DMS53 (cell line): ENCODE data around the gene EML3.
A peak's percentile ranks its signal among the peaks of the same experiment; 100 is the strongest.
"Not testable (repeated sequence)": the region's sequence is repeated elsewhere in the genome, so short reads cannot be mapped to it uniquely, and the experiment has no call there.

Experiments
- DNase-seq: peaks from one replicate; lab custom pipeline; 2025; lab: John Stamatoyannopoulos, UW

Gene EML3

GRCh38 chr11:62621567-62622470, 9.2 kb upstream of the EML3 start, which contains the start of gene B3GAT3:
TSS of gene B3GAT3 (minus strand) at chr11:62621986. CDS start at chr11:62621947, 39 bp downstream.
- DNase-seq = peak; percentile 100

GRCh38 chr11:62621027-62621566, 8.5 kb upstream of the EML3 start:
- no peak for DNase-seq

- not testable (repeated sequence) for DNase-seq
Measured at GRCh38 chr11:62616957-62617356, 4.4 kb upstream of the EML3 start.

GRCh38 chr11:62615521-62615920, 2.9 kb upstream of the EML3 start:
- no peak for DNase-seq

- DNase-seq = peak; percentile 86
Measured at GRCh38 chr11:62614275-62614674, 1.7 kb upstream of the EML3 start.

GRCh38 chr11:62613291-62613778, 760 bp upstream of the EML3 start:
- DNase-seq = no peak

GRCh38 chr11:62611705-62612365, 740 bp downstream of the EML3 start:
- peak; percentile 61 for DNase-seq

- DNase-seq = no peak
Measured at GRCh38 chr11:62610814-62611704, 1.5 kb downstream of the EML3 start.

- DNase-seq = no peak
Measured at GRCh38 chr11:62610403-62610802, 2.2 kb downstream of the EML3 start.

GRCh38 chr11:62608776-62609175, 3.8 kb downstream of the EML3 start:
- DNase-seq = no peak

GRCh38 chr11:62607714-62608113, 4.9 kb downstream of the EML3 start:
- no peak for DNase-seq

GRCh38 chr11:62605902-62606301, 6.7 kb downstream of the EML3 start:
- no peak for DNase-seq

- DNase-seq = no peak
Measured at GRCh38 chr11:62605467-62605866, 7.1 kb downstream of the EML3 start.

- no peak for DNase-seq
Measured at GRCh38 chr11:62604460-62605120, 8.0 kb downstream of the EML3 start.

GRCh38 chr11:62603776-62604299, 8.7 kb downstream of the EML3 start:
- peak; percentile 62 for DNase-seq

- peak; percentile 68 for DNase-seq
Measured at GRCh38 chr11:62603072-62603408, 9.5 kb downstream of the EML3 start.

- peak; percentile 91 for DNase-seq
Measured at GRCh38 chr11:62602141-62603071, 10.2 kb downstream of the EML3 start.

- DNase-seq = peak; percentile 99
Measured at GRCh38 chr11:62601372-62602140, 11.0 kb downstream of the EML3 start, which contains the start of gene MTA2. TSS of gene MTA2 (minus strand) at chr11:62601865. CDS start at chr11:62601450, 415 bp downstream.

GRCh38 chr11:62601122-62601371, 11.5 kb downstream of the EML3 start:
- DNase-seq = peak; percentile 70
